ENCODE measurements around the gene PPP1R14C. TPM values are rescaled to one million over a fixed set of nuclear protein-coding genes. Genes with fewer than 3 reads are reported as not detected.

PPP1R14C gene
- total RNA-seq, 1 donor from 2014 or later = 0.98 TPM

GRCh38 chr6:150118203-150118602, 24.6 kb upstream of the PPP1R14C start:
- peaks cover 4% of the 10 kb centered on the region for H3K9me3 Mint-ChIP-seq (ENCODE audit: low read depth)
- H3K27me3 Mint-ChIP-seq = peaks cover 9% of the 10 kb centered on the region
- peaks cover 13% of the 10 kb centered on the region for H3K4me1 Mint-ChIP-seq (ENCODE audit: low read depth)
- no peak for DNase-seq (ENCODE audit: low spot score, unreplicated experiment)
- no peak for TF ChIP-seq CTCF (IDR thresholded peaks at IDR 0.05; ENCODE audit: unreplicated experiment)
- no peaks in the 10 kb centered on the region for H3K36me3 Mint-ChIP-seq (ENCODE audit: insufficient read depth)
- H3K4me3 Mint-ChIP-seq (ENCODE audit: low read depth) = no peak overlapping the region
- no peak overlapping the region for H3K27ac Mint-ChIP-seq

GRCh38 chr6:150118627-150119026, 24.2 kb upstream of the PPP1R14C start:
- no peak for TF ChIP-seq CTCF (IDR thresholded peaks at IDR 0.05; ENCODE audit: unreplicated experiment)
- Mint-ChIP-seq H3K27ac (no peak overlapping the region), H3K4me1 (ENCODE audit: low read depth) (peaks cover 13% of the 10 kb centered on the region), H3K9me3 (ENCODE audit: low read depth) (peaks cover 4% of the 10 kb centered on the region), H3K27me3 (peaks cover 9% of the 10 kb centered on the region), H3K36me3 (ENCODE audit: insufficient read depth) (no peaks in the 10 kb centered on the region), H3K4me3 (ENCODE audit: low read depth) (no peak overlapping the region)
- no peak for DNase-seq (ENCODE audit: low spot score, unreplicated experiment)

- no peak for DNase-seq (ENCODE audit: low spot score, unreplicated experiment)
- Mint-ChIP-seq H3K4me1 (ENCODE audit: low read depth) (peaks cover 13% of the 10 kb centered on the region), H3K4me3 (ENCODE audit: low read depth) (no peak overlapping the region), H3K27me3 (peaks cover 10% of the 10 kb centered on the region), H3K27ac (no peak overlapping the region), H3K9me3 (ENCODE audit: low read depth) (peaks cover 4% of the 10 kb centered on the region), H3K36me3 (ENCODE audit: insufficient read depth) (no peaks in the 10 kb centered on the region)
- no peak for TF ChIP-seq CTCF (IDR thresholded peaks at IDR 0.05; ENCODE audit: unreplicated experiment)
These were observed 23.7 kb upstream of the PPP1R14C start for GRCh38 chr6:150119173-150119572.

- peaks cover 18% of the 10 kb centered on the region for H3K27me3 Mint-ChIP-seq
- no peaks in the 10 kb centered on the region for H3K9me3 Mint-ChIP-seq (ENCODE audit: low read depth)
- H3K4me1 Mint-ChIP-seq (ENCODE audit: low read depth) = peaks cover 7% of the 10 kb centered on the region
- H3K27ac Mint-ChIP-seq = no peak overlapping the region
- no peak overlapping the region for H3K4me3 Mint-ChIP-seq (ENCODE audit: low read depth)
- H3K36me3 Mint-ChIP-seq (ENCODE audit: insufficient read depth) = no peaks in the 10 kb centered on the region
- TF ChIP-seq CTCF (IDR thresholded peaks at IDR 0.05; ENCODE audit: unreplicated experiment) = no peak
- no peak for DNase-seq (ENCODE audit: low spot score, unreplicated experiment)
These were observed 19.2 kb upstream of the PPP1R14C start for GRCh38 chr6:150123645-150124044.

- no peak for TF ChIP-seq CTCF (IDR thresholded peaks at IDR 0.05; ENCODE audit: unreplicated experiment)
These were observed 18.6 kb upstream of the PPP1R14C start for GRCh38 chr6:150124235-150124634.

More at GRCh38 chr6:150124235-150124634, 18.6 kb upstream of the PPP1R14C start:
- DNase-seq (ENCODE audit: low spot score, unreplicated experiment) = no peak
- H3K4me3 Mint-ChIP-seq (ENCODE audit: low read depth) = no peak overlapping the region
- peaks cover 1% of the 10 kb centered on the region for H3K4me1 Mint-ChIP-seq (ENCODE audit: low read depth)
- H3K27me3 Mint-ChIP-seq = peaks cover 18% of the 10 kb centered on the region
- H3K27ac Mint-ChIP-seq = no peak overlapping the region
- H3K36me3 Mint-ChIP-seq (ENCODE audit: insufficient read depth) = no peaks in the 10 kb centered on the region
- no peaks in the 10 kb centered on the region for H3K9me3 Mint-ChIP-seq (ENCODE audit: low read depth)
